ENCODE data around the gene CTNNBIP1. TPM values are rescaled to one million over a fixed set of nuclear protein-coding genes. Genes with fewer than 3 reads are reported as not detected.

CTNNBIP1 gene
- total RNA-seq, 1 experiment from 2014 or later, result 58.9 TPM

- no peaks in the 10 kb centered on the region for H3K79me2 ChIP-seq (ENCODE audit: low read depth)
- ChIA-PET POLR2A (ENCODE audit: unreplicated experiment) (no interaction called here), CTCF (interaction anchor here (1.0 kb wide), 1 partner anchor 14 kb away, joined by 3 read pairs; no protein-coding TSS in a partner anchor)
- intact Hi-C loops (cut with micrococcal nuclease; ENCODE audit: unreplicated experiment), result no loop called here
- H3K4me3 ChIP-seq, result no peak overlapping the region
- H4K20me1 ChIP-seq (ENCODE audit: insufficient read depth), result no peaks in the 10 kb centered on the region
- BruUV-seq (replicated peaks), result no TSS peak
- no peaks in the 10 kb centered on the region for H3K27me3 ChIP-seq (ENCODE audit: insufficient read depth, low read depth)
- no peak overlapping the region for H3K27ac ChIP-seq
- peaks cover 14% of the 10 kb centered on the region; the same call in 1 of the 2 replicates for H3F3A ChIP-seq (ENCODE audit: insufficient read depth, low read depth)
- H2AFZ ChIP-seq, result no peak overlapping the region
- TF ChIP-seq CTCF (conservative IDR thresholded peaks at IDR 0.05), result no peak
- H3K4me1 ChIP-seq (replicated peaks; ENCODE audit: insufficient read depth), result peaks cover 37% of the 10 kb centered on the region
- no peaks in the 10 kb centered on the region for H3K36me3 ChIP-seq (ENCODE audit: low read depth)
- DNase-seq, result no peak
- H3K9me2 ChIP-seq (ENCODE audit: insufficient read depth), result no peaks in the 10 kb centered on the region
- H3K4me2 ChIP-seq, result no peak overlapping the region
- no peaks in the 10 kb centered on the region for H3K9me3 ChIP-seq (ENCODE audit: insufficient read depth, low read depth)
Observed at GRCh38 chr1:9840176-9840575, 69.9 kb downstream of the CTNNBIP1 start.

- ChIA-PET CTCF (no interaction called here), POLR2A (ENCODE audit: unreplicated experiment) (no interaction called here)
- H3K9me3 ChIP-seq (ENCODE audit: insufficient read depth, low read depth), result no peaks in the 10 kb centered on the region
- DNase-seq, result no peak
- H3K27me3 ChIP-seq (ENCODE audit: insufficient read depth, low read depth), result no peaks in the 10 kb centered on the region
- H3K79me2 ChIP-seq (ENCODE audit: low read depth), result no peaks in the 10 kb centered on the region
- H3K9me2 ChIP-seq (ENCODE audit: insufficient read depth), result no peaks in the 10 kb centered on the region
- H3K27ac ChIP-seq, result no peak overlapping the region
- H2AFZ ChIP-seq, result no peak overlapping the region
- TF ChIP-seq CTCF (conservative IDR thresholded peaks at IDR 0.05) (no peak), EZH2 (IDR thresholded peaks at IDR 0.05; ENCODE audit: low read depth) (no peak)
- H3K4me1 ChIP-seq (replicated peaks; ENCODE audit: insufficient read depth), result peaks cover 36% of the 10 kb centered on the region
- H3K4me3 ChIP-seq, result no peak overlapping the region
- H3K36me3 ChIP-seq (ENCODE audit: low read depth), result no peaks in the 10 kb centered on the region
- peaks cover 14% of the 10 kb centered on the region; the same call in 1 of the 2 replicates for H3F3A ChIP-seq (ENCODE audit: insufficient read depth, low read depth)
- H3K4me2 ChIP-seq, result no peak overlapping the region
- intact Hi-C loops (cut with micrococcal nuclease; ENCODE audit: unreplicated experiment), result no loop called here
- no TSS peak for BruUV-seq (replicated peaks)
- no peaks in the 10 kb centered on the region for H4K20me1 ChIP-seq (ENCODE audit: insufficient read depth)
Observed at GRCh38 chr1:9838946-9839345, 71.1 kb downstream of the CTNNBIP1 start.

- ChIA-PET POLR2A (ENCODE audit: unreplicated experiment) (interaction anchor here (0.6 kb wide), 1 partner anchor 146 kb away, joined by 10 read pairs; no protein-coding TSS in a partner anchor), CTCF (no interaction called here)
- TF ChIP-seq EZH2 (IDR thresholded peaks at IDR 0.05; ENCODE audit: low read depth) (no peak), CTCF (conservative IDR thresholded peaks at IDR 0.05) (no peak)
- no peak overlapping the region for H2AFZ ChIP-seq
- H3K27me3 ChIP-seq (ENCODE audit: insufficient read depth, low read depth), result no peaks in the 10 kb centered on the region
- no peak overlapping the region for H3K4me3 ChIP-seq
- H3K36me3 ChIP-seq (ENCODE audit: low read depth), result no peaks in the 10 kb centered on the region
- H3K27ac ChIP-seq, result no peak overlapping the region
- no peaks in the 10 kb centered on the region for H3K79me2 ChIP-seq (ENCODE audit: low read depth)
- no peaks in the 10 kb centered on the region for H3K9me3 ChIP-seq (ENCODE audit: insufficient read depth, low read depth)
- H3F3A ChIP-seq (ENCODE audit: insufficient read depth, low read depth), result peaks cover 14% of the 10 kb centered on the region; the same call in 1 of the 2 replicates
- H4K20me1 ChIP-seq (ENCODE audit: insufficient read depth), result no peaks in the 10 kb centered on the region
- H3K4me2 ChIP-seq, result peak overlapping the region; percentile 48
- no TSS peak for BruUV-seq (replicated peaks)
- H3K4me1 ChIP-seq (replicated peaks; ENCODE audit: insufficient read depth), result peaks cover 22% of the 10 kb centered on the region
- DNase-seq, result no peak
- intact Hi-C loops (cut with micrococcal nuclease; ENCODE audit: unreplicated experiment), result loop anchor here (1.0 kb wide), 1 partner anchor 11 kb away; no protein-coding TSS in a partner anchor
- no peaks in the 10 kb centered on the region for H3K9me2 ChIP-seq (ENCODE audit: insufficient read depth)
Observed at GRCh38 chr1:9836632-9836960, 73.5 kb downstream of the CTNNBIP1 start.

All from PC-9 (cell line).